Uterus (tissue), 4 donors: ENCODE data around the gene DDR2. TPM values are rescaled to one million over a fixed set of nuclear protein-coding genes. Genes with fewer than 3 reads are reported as not detected.
A peak's percentile ranks its signal among the peaks of the same experiment; 100 is the strongest.

Experiments
- DNase-seq, 2 donors: peaks; one replicate each; pipeline ENCODE4 v3.0.0-alpha.2; 2019 to 2020
- H3K27ac ChIP-seq, 2 donors: fragments of 200-600 bp; sonication (generic); 1 replicate in 1 of 2; 2 replicates in 1 of 2; pipeline ENCODE4 v1.5.1; 2016 to 2018
- H3K27me3 ChIP-seq, 2 donors: fragments of 200-600 bp; sonication (generic); one replicate each; pipeline ENCODE4 v1.5.1; 2018 to 2019; ENCODE audit warnings: control low read depth in 1 of 2
- H3K36me3 ChIP-seq, 2 donors: fragments of 200-600 bp; sonication (generic); one replicate each; pipeline ENCODE4 v1.5.1; 2019; ENCODE audit warnings: control low read depth in 1 of 2
- H3K4me1 ChIP-seq, 2 donors: fragments of 200-600 bp; sonication (generic); one replicate each; pipeline ENCODE4 v1.5.1; 2018 to 2019; ENCODE audit warnings: control low read depth in 1 of 2
- H3K4me3 ChIP-seq, 2 donors: fragments of 200-600 bp; sonication (generic); 1 replicate in 1 of 2; 2 replicates in 1 of 2; pipeline ENCODE4 v1.5.1; 2018 to 2019; ENCODE audit warnings: mild to moderate bottlenecking in 1 of 2
- H3K9me3 ChIP-seq, 2 donors: fragments of 200-600 bp; sonication (generic); one replicate each; pipeline ENCODE4 v1.5.1; 2019; ENCODE audit warnings: control low read depth in 1 of 2
- CTCF ChIP-seq, 4 experiments: fragments of 200-600 bp in 2 of 4; fragments of 450-650 bp in 2 of 4; sonication (generic) in 2 of 4; IDR thresholded peaks; one replicate each; pipeline ENCODE4 v1.5.1; 2016 to 2019; ENCODE audit warnings: antibody characterized with exemption in 4 of 4, mild to moderate bottlenecking in 2 of 4, moderate library complexity in 1 of 4
- POLR2A ChIP-seq, 2 donors: fragments of 450-650 bp; IDR thresholded peaks; one replicate each; pipeline ENCODE4 v1.6.1; 2016; ENCODE audit warnings: antibody characterized with exemption in 2 of 2, mild to moderate bottlenecking in 1 of 2, moderate library complexity in 1 of 2
- intact Hi-C: fragments of 100-400 bp; cut with DNase I; formaldehyde crosslinking; loops from one replicate; pipeline ENCODE4 v1.15.1; 2023; ENCODE audit warnings: low total_unique reads
- total RNA-seq, 4 donors: library from RNA; depleted of rRNA in 3 of 4; stranded (reverse); fragments of >200 nt in 3 of 4; gene quantifications; one replicate each; pipeline versions ENCODE4 v1.1.0 to v1.2.4, GENCODE V29; 2014 to 2023
- donor health status: DM: yes; HTN: yes; CAD: no.

Gene DDR2
- total RNA-seq, 4 donors from 2014 or later = 40.0 to 134 (median 74.7) TPM

- intact Hi-C loops = no loop called here
- no peak for DNase-seq
- H3K9me3 ChIP-seq = no peaks in the 10 kb centered on the region
Measured at GRCh38 chr1:162676750-162677149, 44.5 kb downstream of the DDR2 start.

GRCh38 chr1:162677607-162678371 lies 45.5 kb downstream of the DDR2 start:
- peaks cover 5 to 29% of the 10 kb centered on the region in 2 donors for H3K4me1 ChIP-seq
- intact Hi-C loops = no loop called here

More at GRCh38 chr1:162676750-162677149, 44.5 kb downstream of the DDR2 start:
- peak overlapping the region; percentile 61 to 74 for H3K27ac ChIP-seq
- no peaks in the 10 kb centered on the region for H3K27me3 ChIP-seq
- H3K4me1 ChIP-seq = peaks cover 5 to 38% of the 10 kb centered on the region in 2 donors
- TF ChIP-seq CTCF (IDR thresholded peaks at IDR 0.05) (no peak), POLR2A (IDR thresholded peaks at IDR 0.05) (no peak)
- H3K36me3 ChIP-seq = no peaks in the 10 kb centered on the region
- no peak overlapping the region for H3K4me3 ChIP-seq

GRCh38 chr1:162678439-162678838 lies 46.2 kb downstream of the DDR2 start:
- H3K4me3 ChIP-seq = no peak overlapping the region
- no peaks in the 10 kb centered on the region for H3K9me3 ChIP-seq
- H3K27ac ChIP-seq = peak overlapping the region; percentile 61 to 74
- peaks cover 5 to 22% of the 10 kb centered on the region in 2 donors for H3K4me1 ChIP-seq
- TF ChIP-seq CTCF (IDR thresholded peaks at IDR 0.05) (no peak), POLR2A (IDR thresholded peaks at IDR 0.05) (no peak)
- peak; percentile 51 to 70 for DNase-seq
- H3K36me3 ChIP-seq = no peaks in the 10 kb centered on the region
- H3K27me3 ChIP-seq = no peaks in the 10 kb centered on the region
- intact Hi-C loops = no loop called here

More at GRCh38 chr1:162677607-162678371, 45.5 kb downstream of the DDR2 start:
- Histone ChIP-seq H3K4me3 (no peak overlapping the region), H3K27ac (peak overlapping the region; percentile 61 to 74), H3K27me3 (no peaks in the 10 kb centered on the region), H3K9me3 (no peaks in the 10 kb centered on the region), H3K36me3 (no peaks in the 10 kb centered on the region)
- DNase-seq = no peak
- TF ChIP-seq CTCF (IDR thresholded peaks at IDR 0.05) = no peak
- no peak for TF ChIP-seq POLR2A (IDR thresholded peaks at IDR 0.05)

GRCh38 chr1:162679298-162679697 lies 47.0 kb downstream of the DDR2 start:
- no peaks in the 10 kb centered on the region for H3K27me3 ChIP-seq

More at GRCh38 chr1:162679298-162679697, 47.0 kb downstream of the DDR2 start:
- Histone ChIP-seq H3K4me3 (no peak overlapping the region), H3K27ac (peak overlapping the region in 1 of 2 donors; percentile 74), H3K9me3 (no peaks in the 10 kb centered on the region), H3K36me3 (no peaks in the 10 kb centered on the region), H3K4me1 (peaks cover 5 to 17% of the 10 kb centered on the region in 2 donors)
- no peak for DNase-seq
- intact Hi-C loops = no loop called here
- no peak for TF ChIP-seq POLR2A (IDR thresholded peaks at IDR 0.05)
- TF ChIP-seq CTCF (IDR thresholded peaks at IDR 0.05) = no peak
